Jurkat, Clone E6-1 (cell line): Measurements from ENCODE around the gene CDK17.

Experiments used
- DNase-seq: peaks from one replicate; pipeline ENCODE4 v3.0.0-alpha.2; 2011; ENCODE audit warnings: low read depth, low spot score
- H3K4me3 ChIP-seq: 2 replicates; pipeline ENCODE4 v1.5.1; 2011; ENCODE audit warnings: mild to moderate bottlenecking, low read length, control low read depth, moderate library complexity

Gene CDK17

GRCh38 chr12:96302687-96303310 lies 97.4 kb downstream of the CDK17 start:
- no peak for DNase-seq
- no peak overlapping the region for H3K4me3 ChIP-seq

- DNase-seq, result no peak
- H3K4me3 ChIP-seq, result no peak overlapping the region
Observed at GRCh38 chr12:96301732-96302131, 98.5 kb downstream of the CDK17 start.

DNA sequence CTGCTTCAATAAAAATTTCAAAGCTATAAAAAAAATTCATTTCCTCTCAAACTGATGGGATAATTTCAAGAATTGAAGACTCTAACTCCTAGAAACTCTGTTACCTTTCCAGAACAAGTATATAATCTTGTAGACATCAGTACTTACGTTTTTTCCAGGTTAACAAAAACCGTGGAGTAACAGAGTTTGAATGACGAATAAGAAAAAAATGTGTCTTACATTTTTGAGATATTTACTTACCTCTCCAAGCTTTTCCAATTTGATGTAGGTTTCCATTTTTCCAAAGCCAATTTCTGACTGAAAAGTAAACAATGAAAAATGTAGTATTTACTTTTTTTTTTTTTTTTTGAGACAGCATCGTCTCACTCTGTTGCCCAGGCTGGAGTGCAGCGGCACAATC lies 100.2 kb downstream of the CDK17 start:
- no peak for DNase-seq
- H3K4me3 ChIP-seq, result no peak overlapping the region

- no peak for DNase-seq
- no peak overlapping the region for H3K4me3 ChIP-seq
Observed at GRCh38 chr12:96297504-96297903, 102.7 kb downstream of the CDK17 start.

- no peak overlapping the region for H3K4me3 ChIP-seq
Observed at GRCh38 chr12:96295532-96296160, 104.6 kb downstream of the CDK17 start.

DNA sequence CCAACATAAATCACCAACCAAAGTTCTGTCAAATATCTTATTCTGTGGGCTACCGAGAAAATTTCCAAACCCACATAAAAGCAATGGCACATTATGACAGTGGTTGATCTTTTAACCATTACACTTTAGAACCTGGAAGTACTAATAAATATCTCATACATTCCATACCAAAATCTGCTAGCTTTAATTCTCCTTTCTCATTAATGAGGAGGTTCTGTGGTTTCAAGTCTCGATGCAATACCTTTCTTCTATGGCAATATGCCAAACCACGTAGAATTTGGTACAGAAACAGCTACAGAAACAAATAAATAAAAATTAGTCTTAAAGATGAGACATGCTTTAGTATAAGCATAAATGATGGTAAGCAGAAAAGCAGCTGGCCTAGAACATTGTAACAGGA lies 105.4 kb downstream of the CDK17 start:
- no peak overlapping the region for H3K4me3 ChIP-seq

More at GRCh38 chr12:96295532-96296160, 104.6 kb downstream of the CDK17 start:
- DNase-seq, result no peak

GRCh38 chr12:96293093-96293492 lies 107.1 kb downstream of the CDK17 start:
- no peak for DNase-seq

More for the DNA sequence above, 105.4 kb downstream of the CDK17 start:
- DNase-seq, result peak; percentile 20

GRCh38 chr12:96289067-96289466 lies 111.2 kb downstream of the CDK17 start:
- H3K4me3 ChIP-seq, result no peak overlapping the region

More at GRCh38 chr12:96293093-96293492, 107.1 kb downstream of the CDK17 start:
- no peak overlapping the region for H3K4me3 ChIP-seq

GRCh38 chr12:96285158-96285557 lies 115.1 kb downstream of the CDK17 start:
- no peak for DNase-seq
- H3K4me3 ChIP-seq, result no peak overlapping the region

More at GRCh38 chr12:96289067-96289466, 111.2 kb downstream of the CDK17 start:
- DNase-seq, result no peak

- H3K4me3 ChIP-seq, result no peak overlapping the region
- DNase-seq, result no peak
Observed at GRCh38 chr12:96274331-96274730, 125.9 kb downstream of the CDK17 start.

DNA sequence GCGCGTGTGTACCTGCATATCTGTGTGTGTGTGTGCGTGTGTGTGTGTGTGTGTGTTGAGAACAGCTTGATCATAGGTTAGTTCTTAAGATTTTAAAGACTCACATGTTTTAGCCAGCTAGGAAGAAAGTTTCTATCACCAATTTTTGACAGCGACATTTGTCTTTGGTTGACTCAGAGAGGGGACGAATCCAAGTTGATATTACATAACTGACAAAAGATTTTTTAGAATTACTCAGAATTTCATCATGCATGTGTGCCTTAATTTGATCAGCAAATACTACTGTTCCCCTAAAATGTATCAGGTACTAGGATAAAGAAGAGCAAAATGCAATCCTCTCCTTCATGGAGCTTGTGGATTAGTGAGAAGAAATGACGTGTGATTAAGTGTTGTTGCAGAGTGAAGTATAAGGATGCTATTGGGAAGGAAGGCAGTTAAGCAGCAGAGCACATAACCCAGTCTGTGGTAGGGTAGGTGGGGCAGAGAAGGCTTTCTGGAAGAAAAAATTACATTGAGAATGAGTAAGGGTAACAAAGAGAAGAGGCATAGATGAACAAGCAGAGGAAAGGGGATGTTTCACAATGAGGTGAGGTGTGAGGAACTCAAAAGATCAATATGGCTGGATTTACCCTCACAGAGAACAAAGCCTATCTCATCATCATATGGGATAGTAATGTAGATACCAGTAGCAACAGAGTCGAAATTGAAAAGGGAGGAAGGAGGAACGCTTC lies 128.6 kb downstream of the CDK17 start:
- H3K4me3 ChIP-seq, result no peak overlapping the region
- no peak for DNase-seq

DNA sequence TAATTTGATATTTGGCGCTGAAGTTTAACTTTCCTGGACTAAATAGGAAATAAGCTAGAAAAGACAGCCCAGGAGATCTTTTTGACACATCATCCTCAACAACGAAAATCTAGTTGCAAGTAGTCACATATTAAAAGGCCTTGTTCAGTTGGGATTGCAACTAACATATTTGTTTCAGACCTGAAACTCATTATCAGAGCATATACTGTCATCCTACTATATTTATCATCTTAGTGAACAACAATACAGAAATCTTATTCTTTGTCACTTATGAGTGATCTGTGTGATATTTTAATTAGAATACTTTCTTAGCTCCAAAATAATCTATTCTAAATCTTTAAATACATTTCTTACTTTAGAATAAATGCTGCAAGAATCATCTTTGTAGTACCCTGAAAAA lies 134.0 kb downstream of the CDK17 start:
- DNase-seq, result no peak
- H3K4me3 ChIP-seq, result no peak overlapping the region

DNA sequence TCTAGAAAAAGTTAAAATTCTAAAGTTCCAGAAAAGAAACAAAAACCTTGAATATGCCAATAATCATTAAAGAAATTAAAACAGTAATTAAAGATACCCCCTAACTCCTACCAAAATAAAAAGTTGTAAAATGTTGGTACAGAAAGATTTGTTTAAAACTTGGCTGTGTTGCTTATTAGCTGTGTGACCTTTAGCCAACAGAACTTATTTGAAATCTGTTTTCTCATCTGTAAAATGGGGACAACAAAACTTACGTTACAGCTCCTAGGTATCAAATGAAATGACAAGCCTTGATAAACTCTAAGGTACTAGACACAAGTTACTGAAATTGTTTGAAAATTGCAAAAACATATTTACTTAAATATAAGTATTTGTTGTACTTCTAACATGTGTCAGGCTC lies 134.4 kb downstream of the CDK17 start:
- H3K4me3 ChIP-seq, result no peak overlapping the region
- no peak for DNase-seq

- H3K4me3 ChIP-seq, result no peak overlapping the region
- DNase-seq, result no peak
Observed at GRCh38 chr12:96265400-96265799, 134.8 kb downstream of the CDK17 start.

- DNase-seq, result no peak
- H3K4me3 ChIP-seq, result no peak overlapping the region
Observed at GRCh38 chr12:96263449-96263902, 136.8 kb downstream of the CDK17 start.

- no peak overlapping the region for H3K4me3 ChIP-seq
- DNase-seq, result no peak
Observed at GRCh38 chr12:96261557-96261956, 138.7 kb downstream of the CDK17 start.

DNA sequence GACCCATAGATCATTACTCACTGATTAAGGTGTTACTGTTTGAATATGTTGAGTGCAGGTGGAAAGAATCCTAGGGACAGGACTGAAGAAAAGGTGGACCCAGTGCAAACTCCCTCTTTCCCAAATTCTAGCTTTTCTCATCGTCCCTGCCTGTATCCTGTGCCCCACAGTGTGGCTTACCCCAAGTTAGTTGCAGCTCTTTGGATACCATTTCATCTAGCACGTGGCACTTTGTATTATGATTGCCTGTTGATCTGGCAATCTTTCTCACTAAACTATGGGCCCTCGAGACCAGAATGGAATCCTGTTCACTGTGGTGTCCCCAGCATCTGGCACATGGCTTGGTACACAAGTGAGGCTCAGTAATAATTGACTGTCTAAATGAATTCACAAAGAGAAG lies 139.6 kb downstream of the CDK17 start:
- no peak overlapping the region for H3K4me3 ChIP-seq

DNA sequence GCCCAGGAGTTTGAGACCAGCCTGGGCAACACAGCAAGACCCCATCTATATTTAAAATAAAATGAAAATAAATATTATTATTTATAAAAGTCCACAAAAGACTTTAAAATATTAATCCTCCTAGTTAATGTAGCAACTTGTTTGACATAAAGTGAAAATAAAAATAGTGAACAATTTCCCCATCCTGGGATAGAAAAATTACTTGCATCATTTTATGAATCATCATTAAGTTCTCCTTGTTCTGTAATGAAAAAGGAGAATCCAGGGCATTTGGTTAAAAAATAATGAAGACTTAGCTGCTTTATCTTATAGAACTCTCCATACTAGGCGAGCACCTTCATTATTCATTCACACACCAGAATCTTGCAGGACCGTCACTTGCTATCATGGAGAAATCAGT lies 140.0 kb downstream of the CDK17 start:
- no peak for DNase-seq

More for the DNA sequence above, 139.6 kb downstream of the CDK17 start:
- DNase-seq, result no peak

GRCh38 chr12:96258104-96258961 lies 141.9 kb downstream of the CDK17 start:
- DNase-seq, result no peak
- no peak overlapping the region for H3K4me3 ChIP-seq

More for the DNA sequence above, 140.0 kb downstream of the CDK17 start:
- no peak overlapping the region for H3K4me3 ChIP-seq
